HUES48 (cell line): ENCODE results near the gene MANBA.

ENCODE experiments used
- H3K27ac ChIP-seq: one replicate; pipeline ENCODE4 v1.7.0; 2013; ENCODE audit warnings: low read depth, low read length, inconsistent platforms
- H3K27me3 ChIP-seq: 2 replicates; pipeline ENCODE4 v1.6.1; 2013; ENCODE audit warnings: mild to moderate bottlenecking, low read length; ENCODE audit not compliant: control insufficient read depth, insufficient read depth
- H3K36me3 ChIP-seq: 2 replicates; pipeline ENCODE4 v1.6.1; 2013; ENCODE audit warnings: low read length; ENCODE audit not compliant: control insufficient read depth, insufficient read depth
- H3K4me1 ChIP-seq: 2 replicates; pipeline ENCODE4 v1.6.1; 2013; ENCODE audit warnings: mild to moderate bottlenecking, low read length; ENCODE audit not compliant: control insufficient read depth, insufficient read depth
- H3K4me3 ChIP-seq: 2 replicates; pipeline ENCODE4 v1.5.1; 2013; ENCODE audit warnings: mild to moderate bottlenecking, low read depth, low read length
- H3K9ac ChIP-seq: 2 replicates; pipeline ENCODE4 v1.6.1; 2013; ENCODE audit warnings: mild to moderate bottlenecking, low read depth, low read length, moderate library complexity
- H3K9me3 ChIP-seq: 2 replicates; pipeline ENCODE4 v1.6.1; 2013; ENCODE audit warnings: low read length; ENCODE audit not compliant: control insufficient read depth, insufficient read depth

Gene MANBA

DNA sequence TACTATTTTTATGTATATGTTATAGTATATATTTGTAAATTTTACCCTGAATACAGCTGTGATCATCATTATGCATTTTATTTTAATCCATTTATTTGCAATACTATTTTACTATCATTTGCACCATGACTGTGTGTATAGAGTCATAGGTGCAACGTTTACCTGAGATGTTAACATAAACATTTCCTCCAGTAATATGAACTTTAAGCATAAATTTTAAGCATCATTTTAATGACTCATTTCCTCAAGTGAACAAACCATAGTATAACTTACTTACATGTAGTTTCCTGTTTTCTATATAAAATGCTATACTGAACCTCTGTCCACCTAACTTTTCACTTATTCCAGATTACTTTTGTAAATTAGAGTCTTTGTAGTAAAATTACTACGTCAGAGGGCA, 166.8 kb downstream of the MANBA start:
- Histone ChIP-seq H3K27ac (no peak overlapping the region), H3K4me3 (no peak overlapping the region), H3K4me1 (no peaks in the 10 kb centered on the region), H3K9ac (no peak overlapping the region), H3K36me3 (no peaks in the 10 kb centered on the region; the same call in 1 of the 2 replicates), H3K27me3 (no peaks in the 10 kb centered on the region), H3K9me3 (no peaks in the 10 kb centered on the region)

DNA sequence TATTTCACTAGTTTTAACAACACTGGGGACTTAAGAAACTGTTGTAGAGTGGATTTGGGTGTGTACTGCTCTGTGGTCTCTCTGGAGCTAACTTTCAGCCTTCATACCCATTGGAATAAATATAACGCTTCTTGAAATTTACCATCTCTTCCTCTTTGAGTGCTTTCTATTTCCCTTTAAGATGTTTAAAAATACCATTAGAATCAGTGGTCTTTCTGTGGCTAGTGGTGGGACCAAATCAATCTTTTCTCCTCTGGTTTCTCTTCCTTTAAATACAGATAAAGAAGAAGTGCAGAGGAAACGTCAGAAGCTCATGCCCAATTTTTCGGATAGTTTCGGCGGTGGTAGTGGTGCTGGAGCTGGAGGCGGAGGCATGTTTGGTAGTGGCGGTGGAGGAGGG, 167.6 kb downstream of the MANBA start:
- Histone ChIP-seq H3K4me3 (no peak overlapping the region), H3K9me3 (no peaks in the 10 kb centered on the region), H3K27me3 (no peaks in the 10 kb centered on the region), H3K36me3 (no peaks in the 10 kb centered on the region; the same call in 1 of the 2 replicates), H3K4me1 (no peaks in the 10 kb centered on the region), H3K9ac (no peak overlapping the region), H3K27ac (no peak overlapping the region)

DNA sequence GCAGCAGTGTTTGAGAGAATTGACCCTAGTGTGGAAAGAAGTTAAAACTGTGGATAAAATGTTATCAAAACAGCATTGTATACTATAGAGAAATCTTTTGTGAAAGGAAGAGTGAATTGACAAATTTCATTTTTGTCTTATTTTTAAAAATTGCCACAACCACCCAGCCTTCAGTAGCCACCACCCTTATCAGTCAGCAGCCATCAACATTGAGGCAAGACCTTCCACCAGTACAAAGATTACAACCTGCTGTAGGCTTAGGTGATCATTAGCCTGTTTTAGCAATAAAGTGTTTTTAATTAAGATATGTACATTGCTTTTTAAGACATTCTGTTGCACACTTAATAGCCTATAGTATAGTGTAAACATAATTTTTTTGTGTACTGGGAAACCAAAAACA, 168.5 kb downstream of the MANBA start:
- Histone ChIP-seq H3K27ac (no peak overlapping the region), H3K9me3 (no peaks in the 10 kb centered on the region), H3K36me3 (no peaks in the 10 kb centered on the region), H3K4me1 (no peaks in the 10 kb centered on the region), H3K9ac (no peak overlapping the region), H3K4me3 (no peak overlapping the region), H3K27me3 (no peaks in the 10 kb centered on the region)

DNA sequence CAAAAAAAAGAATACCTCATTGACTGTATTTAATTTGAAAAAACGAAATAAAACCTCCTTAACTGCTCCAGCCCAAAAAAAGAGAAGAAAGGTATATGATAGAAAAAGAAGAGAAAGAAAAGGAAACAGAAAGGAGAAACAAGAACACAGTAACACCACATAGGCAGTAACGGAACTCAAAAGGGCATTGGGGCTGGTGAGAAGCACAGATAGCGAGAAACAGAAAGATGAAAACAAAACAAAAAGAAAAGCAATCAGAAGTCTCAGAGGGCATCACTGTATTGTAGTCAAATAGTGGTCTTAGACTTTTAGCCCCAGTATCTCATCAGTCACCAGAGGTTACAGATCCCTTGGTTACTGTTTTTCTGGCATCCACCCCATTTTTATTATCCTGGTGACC, 171.0 kb downstream of the MANBA start:
- Histone ChIP-seq H3K4me3 (no peak overlapping the region), H3K27me3 (no peaks in the 10 kb centered on the region), H3K9ac (no peak overlapping the region), H3K36me3 (no peaks in the 10 kb centered on the region), H3K4me1 (no peaks in the 10 kb centered on the region), H3K27ac (no peak overlapping the region), H3K9me3 (no peaks in the 10 kb centered on the region)

DNA sequence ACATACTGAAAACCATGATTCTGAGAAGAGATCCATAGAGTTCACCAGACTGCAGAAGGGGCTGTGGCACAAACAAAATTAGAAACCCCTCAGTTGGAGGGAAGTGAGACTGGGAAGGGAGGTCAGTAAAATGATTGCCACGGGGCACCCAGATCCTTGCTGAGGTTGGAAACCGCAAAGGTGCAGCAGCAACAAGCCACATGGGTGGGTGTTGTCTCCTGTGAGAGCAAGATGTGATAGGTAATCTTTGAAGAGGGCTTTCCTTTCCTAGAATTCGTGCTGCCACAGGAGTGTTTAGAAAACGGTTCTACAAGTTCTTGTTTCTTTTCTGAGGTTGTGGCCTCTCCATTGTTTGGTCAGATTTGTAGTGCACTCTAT, 174.1 kb downstream of the MANBA start:
- no peaks in the 10 kb centered on the region for H3K27me3 ChIP-seq

DNA sequence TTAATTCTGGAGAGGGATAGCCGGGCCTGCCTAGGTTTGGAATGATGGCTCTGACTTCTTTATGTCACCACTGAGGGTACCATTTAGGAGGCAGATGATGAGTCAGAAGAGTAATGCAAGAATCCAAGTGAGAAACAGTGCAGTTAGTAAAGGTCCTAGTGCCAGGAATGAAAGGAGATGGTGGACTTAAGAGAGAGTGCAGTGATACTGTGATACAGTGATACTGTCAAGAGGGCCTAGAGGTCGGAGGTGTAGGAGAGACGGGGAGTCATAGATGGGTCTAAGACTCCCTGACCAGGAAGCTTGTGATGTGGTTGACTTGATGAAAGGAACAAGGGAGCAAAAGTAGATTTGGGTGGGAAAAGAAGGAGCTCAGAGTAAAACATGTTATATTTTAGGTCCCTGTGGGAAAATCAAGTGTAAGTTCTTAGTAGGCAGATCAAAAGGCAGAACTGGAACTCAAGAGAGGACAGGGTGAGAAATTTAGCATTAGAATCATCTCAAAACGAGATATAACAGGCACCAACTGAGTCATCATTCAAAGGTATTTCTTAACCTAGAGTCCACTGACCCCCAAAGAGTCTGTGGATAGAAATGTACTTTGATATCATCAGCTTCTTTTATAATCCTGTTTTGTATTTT, 174.6 kb downstream of the MANBA start:
- H3K27ac ChIP-seq: no peak overlapping the region
- H3K36me3 ChIP-seq: no peaks in the 10 kb centered on the region
- no peaks in the 10 kb centered on the region for H3K4me1 ChIP-seq
- no peaks in the 10 kb centered on the region for H3K27me3 ChIP-seq
- H3K9me3 ChIP-seq: no peaks in the 10 kb centered on the region
- no peak overlapping the region for H3K4me3 ChIP-seq
- no peak overlapping the region for H3K9ac ChIP-seq

More for the DNA sequence above, 174.1 kb downstream of the MANBA start:
- Histone ChIP-seq H3K9me3 (no peaks in the 10 kb centered on the region), H3K36me3 (no peaks in the 10 kb centered on the region), H3K4me1 (no peaks in the 10 kb centered on the region), H3K9ac (no peak overlapping the region), H3K4me3 (no peak overlapping the region), H3K27ac (no peak overlapping the region)

DNA sequence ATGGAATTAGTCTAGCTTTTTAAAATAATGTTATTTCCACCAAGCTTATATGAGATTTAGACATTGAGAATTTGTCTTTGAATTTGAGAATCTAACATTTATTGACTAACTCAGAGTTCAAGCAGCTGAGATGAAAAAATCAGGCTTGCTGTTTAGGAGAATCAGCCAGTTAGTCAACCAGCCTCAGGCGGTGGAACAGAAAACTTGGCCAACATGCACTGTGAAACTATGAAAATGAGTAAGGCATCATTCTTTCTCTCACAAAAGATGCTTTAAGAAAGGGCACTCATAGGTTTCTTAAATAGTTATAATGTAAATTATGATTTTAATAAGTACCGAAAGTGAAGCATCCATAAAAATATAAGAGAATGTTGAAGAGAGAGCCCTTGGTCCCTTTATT, 175.4 kb downstream of the MANBA start:
- no peak overlapping the region for H3K9ac ChIP-seq
- no peaks in the 10 kb centered on the region for H3K9me3 ChIP-seq
- H3K4me3 ChIP-seq: no peak overlapping the region
- no peaks in the 10 kb centered on the region for H3K27me3 ChIP-seq
- no peak overlapping the region for H3K27ac ChIP-seq
- no peaks in the 10 kb centered on the region for H3K36me3 ChIP-seq
- H3K4me1 ChIP-seq: no peaks in the 10 kb centered on the region

DNA sequence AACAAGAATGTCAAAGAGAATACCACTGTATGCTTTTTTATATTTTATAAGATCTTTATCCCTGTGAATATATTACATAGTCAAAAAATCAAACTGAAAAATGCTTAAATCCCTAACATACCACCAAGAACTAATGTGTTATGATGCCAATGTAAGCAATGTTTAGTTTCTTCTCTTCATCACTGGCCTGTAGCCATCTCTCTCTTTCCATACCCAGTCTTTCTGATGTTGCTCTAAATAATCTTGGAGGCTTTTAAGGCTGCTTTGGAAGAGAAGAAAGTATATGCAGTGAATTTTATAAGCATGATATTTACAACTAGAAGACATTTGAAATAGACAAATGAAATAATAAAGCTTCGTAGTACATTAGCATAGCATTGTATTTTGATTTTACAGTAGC, 176.7 kb downstream of the MANBA start:
- Histone ChIP-seq H3K4me3 (no peak overlapping the region), H3K36me3 (no peaks in the 10 kb centered on the region), H3K9ac (no peak overlapping the region), H3K27me3 (no peaks in the 10 kb centered on the region), H3K9me3 (no peaks in the 10 kb centered on the region), H3K4me1 (no peaks in the 10 kb centered on the region), H3K27ac (no peak overlapping the region)
